Left lung (tissue), 10 donors: ENCODE data around the gene CALN1. TPM values are rescaled to one million over a fixed set of nuclear protein-coding genes. Genes with fewer than 3 reads are reported as not detected.

Source experiments
- ATAC-seq: fragments of 200-7000 bp; cut with Tn5 transposase; one replicate; pipeline ENCODE4 v1.9.1; 2020; ENCODE audit warnings: moderate library complexity
- DNase-seq, 4 donors: peaks; one replicate each; pipeline ENCODE4 v3.0.0-alpha.2; 2013 to 2020
- H3K27ac ChIP-seq, 2 donors: fragments of 200-600 bp; sonication (generic) in 1 of 2; one replicate each; pipeline versions ENCODE4 v1.5.0 to v1.8.0; 2020 to 2021
- H3K27me3 ChIP-seq, 2 donors: fragments of 200-600 bp; sonication (generic) in 1 of 2; one replicate each; pipeline versions ENCODE4 v1.5.0 to v1.8.0; 2020 to 2021
- H3K36me3 ChIP-seq, 2 donors: fragments of 200-600 bp; sonication (generic) in 1 of 2; one replicate each; pipeline versions ENCODE4 v1.5.0 to v1.8.0; 2020 to 2021
- H3K4me1 ChIP-seq, 2 donors: fragments of 200-600 bp; one replicate each; pipeline ENCODE4 v1.8.0; 2021
- H3K4me3 ChIP-seq, 2 donors: fragments of 200-600 bp; sonication (generic) in 1 of 2; one replicate each; pipeline versions ENCODE4 v1.5.0 to v1.8.0; 2020 to 2021; ENCODE audit warnings: mild to moderate bottlenecking in 1 of 2
- H3K9me3 ChIP-seq, 2 donors: fragments of 200-600 bp; sonication (generic) in 1 of 2; one replicate each; pipeline versions ENCODE4 v1.5.0 to v1.8.0; 2020 to 2021
- intact Hi-C, 2 donors: fragments of 100-400 bp; cut with DNase I; formaldehyde crosslinking; loops; one replicate each; pipeline versions ENCODE4 v1.11.2 to v1.14.2; 2022
- polyA plus RNA-seq, 6 donors: library from polyadenylated mRNA; unstranded; fragments of 120-200 nt; gene quantifications; one replicate each; pipeline ENCODE4 v1.2.1, GENCODE V29; 2013; ENCODE audit not compliant: insufficient read length in 6 of 6
- total RNA-seq, 2 donors: library from RNA; stranded (reverse); fragmentation: NEBNext Ultra II Directional; extraction: Animal tissue kit (Norgen Biotek cat#: 25700); gene quantifications; one replicate each; pipeline ENCODE4 v1.2.1, GENCODE V29; 2021
- TF ChIP-seq, protein P1 (sequence below), 2 donors: fragments of 200-600 bp; sonication (generic) in 1 of 2; IDR thresholded peaks; one replicate each; pipeline versions ENCODE4 v1.5.0 to v1.8.0; 2021; ENCODE audit warnings: antibody characterized with exemption in 2 of 2
- donor health status: DM: no; HTN: yes; CAD: no.
- donor health status: DM: no; HTN: no; CAD: no.

Gene CALN1
- total and polyA plus RNA-seq, 8 donors, result 0.10 to 0.52 (median 0.26) TPM; not detected in 2

DNA sequence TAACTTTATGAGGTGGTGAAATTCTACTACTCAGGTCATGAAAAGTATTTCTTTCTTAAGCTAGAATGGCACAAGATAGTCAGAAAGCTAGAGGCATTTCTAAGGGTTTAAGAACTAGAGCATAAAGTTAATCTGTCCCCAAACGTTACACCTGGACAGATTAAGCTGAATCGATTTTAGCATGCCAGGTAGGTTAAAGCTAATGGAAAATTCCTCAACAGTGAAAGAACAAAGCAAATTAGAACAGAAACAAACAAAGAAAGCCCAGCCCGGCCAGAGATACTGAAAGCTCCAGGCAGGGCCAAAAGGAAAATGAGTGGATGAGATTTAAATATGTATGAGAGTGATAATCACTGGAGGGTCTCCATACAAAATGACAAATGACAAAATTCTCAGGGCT, 293.8 kb downstream of the CALN1 start:
- ATAC-seq (no peak), DNase-seq (no peak)
- peaks cover 0 to 3% of the 10 kb centered on the region in 2 donors for H3K9me3 ChIP-seq

GRCh38 chr7:72114129-72114528, 298.0 kb downstream of the CALN1 start:
- intact Hi-C loops, result no loop called here
- DNase-seq (no peak), ATAC-seq (no peak)
- Histone ChIP-seq H3K27ac (no peak overlapping the region), H3K27me3 (no peaks in the 10 kb centered on the region), H3K4me1 (no peaks in the 10 kb centered on the region), H3K4me3 (no peak overlapping the region), H3K9me3 (peaks cover 0 to 4% of the 10 kb centered on the region in 2 donors), H3K36me3 (no peaks in the 10 kb centered on the region)
- TF ChIP-seq, protein P1, sequence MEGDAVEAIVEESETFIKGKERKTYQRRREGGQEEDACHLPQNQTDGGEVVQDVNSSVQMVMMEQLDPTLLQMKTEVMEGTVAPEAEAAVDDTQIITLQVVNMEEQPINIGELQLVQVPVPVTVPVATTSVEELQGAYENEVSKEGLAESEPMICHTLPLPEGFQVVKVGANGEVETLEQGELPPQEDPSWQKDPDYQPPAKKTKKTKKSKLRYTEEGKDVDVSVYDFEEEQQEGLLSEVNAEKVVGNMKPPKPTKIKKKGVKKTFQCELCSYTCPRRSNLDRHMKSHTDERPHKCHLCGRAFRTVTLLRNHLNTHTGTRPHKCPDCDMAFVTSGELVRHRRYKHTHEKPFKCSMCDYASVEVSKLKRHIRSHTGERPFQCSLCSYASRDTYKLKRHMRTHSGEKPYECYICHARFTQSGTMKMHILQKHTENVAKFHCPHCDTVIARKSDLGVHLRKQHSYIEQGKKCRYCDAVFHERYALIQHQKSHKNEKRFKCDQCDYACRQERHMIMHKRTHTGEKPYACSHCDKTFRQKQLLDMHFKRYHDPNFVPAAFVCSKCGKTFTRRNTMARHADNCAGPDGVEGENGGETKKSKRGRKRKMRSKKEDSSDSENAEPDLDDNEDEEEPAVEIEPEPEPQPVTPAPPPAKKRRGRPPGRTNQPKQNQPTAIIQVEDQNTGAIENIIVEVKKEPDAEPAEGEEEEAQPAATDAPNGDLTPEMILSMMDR (IDR thresholded peaks at IDR 0.05), result no peak

More for the DNA sequence above, 293.8 kb downstream of the CALN1 start:
- H3K27ac ChIP-seq, result no peak overlapping the region
- H3K4me1 ChIP-seq, result no peaks in the 10 kb centered on the region
- H3K36me3 ChIP-seq, result no peaks in the 10 kb centered on the region
- TF ChIP-seq, protein P1 (IDR thresholded peaks at IDR 0.05), result no peak
- H3K4me3 ChIP-seq, result no peak overlapping the region
- H3K27me3 ChIP-seq, result no peaks in the 10 kb centered on the region
- intact Hi-C loops, result no loop called here

GRCh38 chr7:72112992-72113391, 299.1 kb downstream of the CALN1 start:
- Histone ChIP-seq H3K27ac (no peak overlapping the region), H3K36me3 (no peaks in the 10 kb centered on the region), H3K4me1 (no peaks in the 10 kb centered on the region), H3K4me3 (no peak overlapping the region), H3K9me3 (peaks cover 0 to 15% of the 10 kb centered on the region in 2 donors), H3K27me3 (no peaks in the 10 kb centered on the region)
- ATAC-seq, result no peak
- DNase-seq, result no peak
- intact Hi-C loops, result no loop called here
- TF ChIP-seq, protein P1 (IDR thresholded peaks at IDR 0.05), result no peak

DNA sequence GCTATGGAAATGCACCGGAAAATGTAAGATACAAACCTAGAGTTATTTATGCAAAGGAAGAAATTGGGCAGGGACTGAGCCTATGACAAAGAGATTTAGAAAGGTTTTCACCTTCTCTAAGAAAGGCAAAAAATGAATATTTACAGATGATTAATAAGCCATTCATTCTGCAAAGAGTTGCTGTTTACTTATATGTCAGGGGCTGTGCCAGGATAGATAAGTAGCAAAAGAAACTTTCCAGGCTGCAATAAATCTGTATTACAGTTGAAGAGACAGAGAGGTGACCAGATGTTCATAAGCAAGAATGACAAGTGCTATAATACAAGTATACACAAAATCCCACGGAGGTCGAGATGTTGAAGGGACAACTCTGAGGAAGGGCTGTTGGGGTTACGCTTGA, 299.6 kb downstream of the CALN1 start:
- Histone ChIP-seq H3K9me3 (peaks cover 0 to 18% of the 10 kb centered on the region in 2 donors), H3K27me3 (no peaks in the 10 kb centered on the region), H3K27ac (no peak overlapping the region), H3K4me1 (no peaks in the 10 kb centered on the region), H3K4me3 (no peak overlapping the region), H3K36me3 (no peaks in the 10 kb centered on the region)
- DNase-seq (no peak), ATAC-seq (no peak)
- TF ChIP-seq, protein P1 (IDR thresholded peaks at IDR 0.05), result no peak
- intact Hi-C loops, result no loop called here

GRCh38 chr7:72111086-72111485, 301.1 kb downstream of the CALN1 start:
- H3K36me3 ChIP-seq, result no peaks in the 10 kb centered on the region
- H3K27me3 ChIP-seq, result no peaks in the 10 kb centered on the region
- H3K27ac ChIP-seq, result no peak overlapping the region
- ATAC-seq, result no peak
- no peaks in the 10 kb centered on the region for H3K4me1 ChIP-seq
- TF ChIP-seq, protein P1 (IDR thresholded peaks at IDR 0.05), result no peak
- H3K4me3 ChIP-seq, result no peak overlapping the region
- H3K9me3 ChIP-seq, result peaks cover 0 to 24% of the 10 kb centered on the region in 2 donors
- no peak for DNase-seq
- intact Hi-C loops, result no loop called here
